Ishikawa (cell line): ENCODE results near the gene MB.

Experiments used
- CEBPB ChIP-seq: IDR thresholded peaks from 2 replicates; pipeline ENCODE4 v1.6.1; 2012
- EGR1 ChIP-seq: IDR thresholded peaks from 2 replicates; pipeline ENCODE4 v1.6.1; 2012
- EP300 ChIP-seq: IDR thresholded peaks from 2 replicates; pipeline ENCODE4 v1.6.1; 2012; ENCODE audit warnings: borderline replicate concordance
- FOXM1 ChIP-seq: IDR thresholded peaks from 2 replicates; pipeline ENCODE4 v1.6.1; 2012; ENCODE audit warnings: low read depth, borderline replicate concordance
- NFIC ChIP-seq: IDR thresholded peaks from 2 replicates; pipeline ENCODE4 v1.6.1; 2012
- RAD21 ChIP-seq: IDR thresholded peaks from 2 replicates; pipeline ENCODE4 v1.6.1; 2012; ENCODE audit warnings: low read depth
- REST ChIP-seq: IDR thresholded peaks from 2 replicates; pipeline ENCODE4 v1.6.1; 2012; ENCODE audit warnings: low read depth, mild to moderate bottlenecking
- TAF1 ChIP-seq: IDR thresholded peaks from 2 replicates; pipeline ENCODE4 v1.6.1; 2012; ENCODE audit warnings: low read depth, mild to moderate bottlenecking
- TCF12 ChIP-seq: IDR thresholded peaks from 2 replicates; pipeline ENCODE4 v1.6.1; 2012; ENCODE audit warnings: low read depth
- TEAD4 ChIP-seq: IDR thresholded peaks from 2 replicates; pipeline ENCODE4 v1.6.1; 2012
- USF1 ChIP-seq: IDR thresholded peaks from 2 replicates; pipeline ENCODE4 v1.6.1; 2012
- YY1 ChIP-seq: IDR thresholded peaks from 2 replicates; pipeline ENCODE4 v1.6.1; 2012; ENCODE audit warnings: low read depth

DNA sequence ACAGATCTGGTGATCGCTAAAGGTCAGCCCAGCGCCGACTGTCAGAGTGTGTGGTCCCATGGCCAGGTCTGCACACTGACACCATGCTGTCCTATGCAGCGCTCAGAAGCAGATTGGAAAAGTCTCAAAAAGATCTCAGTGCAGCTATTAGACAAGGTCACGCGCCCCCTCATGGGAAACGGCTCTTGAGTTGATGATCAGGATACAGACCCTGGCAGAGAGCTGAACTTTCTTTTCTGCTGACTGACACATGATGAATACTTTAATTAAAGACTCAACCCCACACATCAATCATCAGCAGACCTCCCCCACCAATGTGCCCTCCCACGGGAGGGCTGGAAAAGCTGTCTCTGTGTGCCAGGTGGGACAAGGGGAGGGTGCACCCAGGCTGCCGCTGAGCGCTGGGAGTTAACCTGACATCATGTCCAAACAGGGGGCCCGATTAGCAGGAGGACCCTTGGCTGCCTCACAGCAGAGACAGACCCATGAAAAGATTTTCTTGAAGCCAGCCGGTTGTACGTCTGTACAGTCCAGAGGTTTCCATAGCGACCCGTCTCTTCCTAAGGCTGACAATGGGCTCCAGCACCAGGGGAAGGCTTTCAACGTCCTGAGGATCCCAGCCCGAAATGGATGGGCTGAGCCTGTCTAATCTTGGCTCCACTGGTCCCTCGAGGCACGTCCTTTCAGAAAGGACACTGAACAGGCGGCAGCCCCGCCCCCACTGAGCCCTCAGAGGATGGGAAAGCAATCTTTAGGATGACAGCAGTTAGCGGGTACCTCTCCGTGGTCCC is 49.6 kb downstream of the MB start:
- TF ChIP-seq EP300: no peak
- TF ChIP-seq RAD21: no peak
- TF ChIP-seq EGR1: no peak
- TF ChIP-seq REST: no peak
- no peak for TF ChIP-seq USF1
- no peak for TF ChIP-seq CEBPB
- no peak for TF ChIP-seq TEAD4
- TF ChIP-seq TAF1: no peak
- no peak for TF ChIP-seq TCF12
- no peak for TF ChIP-seq NFIC
- TF ChIP-seq YY1: no peak
- TF ChIP-seq FOXM1: no peak
